Astrocyte (in vitro differentiated cells and primary cell): ENCODE data around the gene NDUFAB1. TPM values are rescaled to one million over a fixed set of nuclear protein-coding genes. Genes with fewer than 3 reads are reported as not detected.

Source experiments
- DNase-seq: peaks from one replicate; pipeline ENCODE4 v3.0.0-alpha.2; 2010; ENCODE audit warnings: low read depth
- FAIRE-seq: peaks from 2 replicates; lab custom pipeline; 2011; peaks lifted over from hg19 to GRCh38; lab: Jason Lieb, UNC
- H2AFZ ChIP-seq: 2 replicates; pipeline ENCODE4 v1.6.0; 2012; ENCODE audit warnings: low read depth, low read length, inconsistent platforms
- H3K27ac ChIP-seq: 2 replicates; pipeline ENCODE4 v1.5.1; 2011; ENCODE audit warnings: low read depth, low read length, inconsistent platforms
- H3K27me3 ChIP-seq: 2 replicates; pipeline ENCODE4 v1.6.0; 2011; ENCODE audit warnings: low read length, inconsistent platforms; ENCODE audit not compliant: insufficient read depth
- H3K36me3 ChIP-seq: 2 replicates; pipeline ENCODE4 v1.5.1; 2011; ENCODE audit warnings: low read length, inconsistent platforms; ENCODE audit not compliant: insufficient read depth
- H3K4me1 ChIP-seq: 2 replicates; pipeline ENCODE4 v1.5.1; 2011; ENCODE audit warnings: low read length, inconsistent platforms; ENCODE audit not compliant: insufficient read depth
- H3K4me2 ChIP-seq: 2 replicates; pipeline ENCODE4 v1.6.0; 2012; ENCODE audit warnings: low read length, inconsistent platforms
- H3K4me3 ChIP-seq: 2 replicates; pipeline ENCODE4 v1.5.1; 2011; ENCODE audit warnings: low read depth, mild to moderate bottlenecking, low read length, inconsistent platforms; ENCODE audit not compliant: insufficient read depth
- H3K79me2 ChIP-seq: 2 replicates; pipeline ENCODE4 v1.6.0; 2012; ENCODE audit warnings: mild to moderate bottlenecking, low read length, inconsistent platforms; ENCODE audit not compliant: insufficient read depth
- H3K9ac ChIP-seq: 2 replicates; pipeline ENCODE4 v1.6.0; 2012; ENCODE audit warnings: mild to moderate bottlenecking, low read length, inconsistent platforms
- H3K9me3 ChIP-seq: 2 replicates; pipeline ENCODE4 v1.5.1; 2012; ENCODE audit warnings: low read depth, mild to moderate bottlenecking, low read length, inconsistent platforms; ENCODE audit not compliant: insufficient read depth
- H4K20me1 ChIP-seq: 2 replicates; pipeline ENCODE4 v1.6.0; 2012; ENCODE audit warnings: low read length, inconsistent platforms; ENCODE audit not compliant: insufficient read depth
- H3K27ac Mint-ChIP-seq: one replicate; pipeline ENCODE4 v1.8.0; 2021; ENCODE audit warnings: mild to moderate bottlenecking, mixed read lengths; ENCODE audit not compliant: unreplicated experiment
- H3K27me3 Mint-ChIP-seq: one replicate; pipeline ENCODE4 v1.8.0; 2021; ENCODE audit warnings: low read depth, mixed read lengths; ENCODE audit not compliant: unreplicated experiment
- H3K36me3 Mint-ChIP-seq: one replicate; pipeline ENCODE4 v1.8.0; 2021; ENCODE audit warnings: low read depth, mixed read lengths; ENCODE audit not compliant: unreplicated experiment
- H3K4me1 Mint-ChIP-seq: one replicate; pipeline ENCODE4 v1.8.0; 2021; ENCODE audit warnings: low read depth, mixed read lengths; ENCODE audit not compliant: unreplicated experiment
- H3K4me3 Mint-ChIP-seq: one replicate; pipeline ENCODE4 v1.8.0; 2021; ENCODE audit warnings: mild to moderate bottlenecking, moderate library complexity, mixed read lengths; ENCODE audit not compliant: unreplicated experiment
- H3K9me3 Mint-ChIP-seq: one replicate; pipeline ENCODE4 v1.8.0; 2021; ENCODE audit warnings: mild to moderate bottlenecking, mixed read lengths; ENCODE audit not compliant: unreplicated experiment
- CTCF ChIP-seq: IDR thresholded peaks from 2 replicates; pipeline ENCODE4 v1.5.1; 2011; ENCODE audit warnings: low read depth, mild to moderate bottlenecking, inconsistent platforms, low read length, moderate library complexity; ENCODE audit not compliant: insufficient read depth
- EZH2 ChIP-seq: IDR thresholded peaks from 2 replicates; pipeline ENCODE4 v1.6.1; 2012; ENCODE audit warnings: mild to moderate bottlenecking, low read length, inconsistent platforms; ENCODE audit not compliant: insufficient read depth
- total RNA-seq: library from RNA; stranded (reverse); gene quantifications from 2 replicates; pipeline ENCODE4 v1.2.1, GENCODE V29; 2021

The NDUFAB1 gene
- total RNA-seq, 1 donor from 2014 or later: 92.5 TPM

DNA sequence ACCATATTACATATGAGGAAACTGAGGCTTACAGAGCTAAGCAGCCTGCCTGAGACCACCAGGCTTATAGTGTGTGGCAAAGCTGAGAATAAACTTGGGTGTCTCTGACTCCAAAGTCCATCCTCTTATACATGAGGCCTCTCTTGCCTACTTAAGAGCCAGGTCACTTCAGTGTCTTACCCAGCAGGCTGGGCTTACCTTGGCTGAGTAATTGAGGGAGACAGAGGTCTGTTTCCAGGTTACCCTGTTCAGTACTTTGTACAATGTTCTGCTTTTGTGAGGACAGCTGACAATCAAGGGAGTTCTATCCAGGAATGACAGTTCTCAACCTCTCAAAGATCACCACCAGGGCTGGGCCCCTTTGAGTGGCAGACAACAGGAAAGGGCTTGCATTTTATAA is 14.4 kb downstream of the NDUFAB1 start:
- no peak overlapping the region for H3K4me3 Mint-ChIP-seq
- no peak overlapping the region for H3K4me2 ChIP-seq
- H3K9me3 Mint-ChIP-seq: peaks cover 2% of the 10 kb centered on the region
- H3K27ac Mint-ChIP-seq: no peak overlapping the region
- H3K27me3 Mint-ChIP-seq: no peaks in the 10 kb centered on the region
- no peaks in the 10 kb centered on the region for H3K4me1 Mint-ChIP-seq
- H3K79me2 ChIP-seq: peaks cover 5% of the 10 kb centered on the region
- H3K36me3 Mint-ChIP-seq: peaks cover 9% of the 10 kb centered on the region
- no peak overlapping the region for H3K27ac ChIP-seq
- no peak overlapping the region for H2AFZ ChIP-seq
- no peak for TF ChIP-seq CTCF
- TF ChIP-seq EZH2: no peak
- no peaks in the 10 kb centered on the region for H3K4me1 ChIP-seq
- no peak for FAIRE-seq
- H3K27me3 ChIP-seq: no peaks in the 10 kb centered on the region
- no peak for DNase-seq
- H3K36me3 ChIP-seq: peaks cover 33% of the 10 kb centered on the region
- H3K4me3 ChIP-seq: no peak overlapping the region
- no peaks in the 10 kb centered on the region for H3K9me3 ChIP-seq
- no peaks in the 10 kb centered on the region for H4K20me1 ChIP-seq
- no peak overlapping the region for H3K9ac ChIP-seq

- Mint-ChIP-seq H3K36me3 (peaks cover 10% of the 10 kb centered on the region), H3K4me1 (no peaks in the 10 kb centered on the region), H3K27ac (no peak overlapping the region), H3K27me3 (no peaks in the 10 kb centered on the region), H3K9me3 (peaks cover 2% of the 10 kb centered on the region), H3K4me3 (no peak overlapping the region)
- H3K9me3 ChIP-seq: no peaks in the 10 kb centered on the region
- FAIRE-seq (no peak), DNase-seq (no peak)
- TF ChIP-seq CTCF (no peak), EZH2 (no peak)
- H4K20me1 ChIP-seq: peaks cover under 1% of the 10 kb centered on the region
- H3K27me3 ChIP-seq: no peaks in the 10 kb centered on the region
- no peak overlapping the region for H3K9ac ChIP-seq
- H3K4me2 ChIP-seq: no peak overlapping the region
- H3K27ac ChIP-seq: no peak overlapping the region
- H3K79me2 ChIP-seq: no peaks in the 10 kb centered on the region
- no peaks in the 10 kb centered on the region for H3K4me1 ChIP-seq
- no peak overlapping the region for H2AFZ ChIP-seq
- H3K36me3 ChIP-seq: peaks cover 31% of the 10 kb centered on the region
- no peak overlapping the region for H3K4me3 ChIP-seq
Observed at GRCh38 chr16:23580391-23580790, 15.7 kb downstream of the NDUFAB1 start.

DNA sequence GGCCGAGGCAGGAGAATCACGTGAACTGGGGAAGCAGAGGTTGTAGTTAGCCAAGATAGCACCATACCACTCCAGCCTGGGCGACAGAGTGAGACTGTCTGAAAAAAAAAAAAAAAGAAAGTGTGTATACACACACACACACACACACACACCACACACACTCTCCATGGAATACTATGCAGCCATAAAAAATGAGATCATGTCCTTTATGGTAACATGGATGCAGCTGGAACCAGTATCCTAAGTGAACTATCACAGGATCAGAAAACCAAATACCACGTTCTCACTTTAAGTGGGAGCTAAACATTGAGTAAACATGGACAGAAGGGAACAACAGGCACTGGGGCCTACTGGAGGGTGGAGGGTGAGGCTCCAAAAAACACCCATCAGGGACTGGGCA is 16.7 kb downstream of the NDUFAB1 start:
- TF ChIP-seq EZH2 (no peak), CTCF (no peak)
- FAIRE-seq (no peak), DNase-seq (no peak)
- H2AFZ ChIP-seq: no peak overlapping the region
- no peaks in the 10 kb centered on the region for H3K9me3 ChIP-seq
- no peaks in the 10 kb centered on the region for H3K79me2 ChIP-seq
- H3K36me3 Mint-ChIP-seq: peaks cover 13% of the 10 kb centered on the region
- H3K36me3 ChIP-seq: peaks cover 24% of the 10 kb centered on the region
- H3K4me1 Mint-ChIP-seq: no peaks in the 10 kb centered on the region
- H3K4me2 ChIP-seq: no peak overlapping the region
- H3K27me3 Mint-ChIP-seq: no peaks in the 10 kb centered on the region
- no peak overlapping the region for H3K27ac ChIP-seq
- no peak overlapping the region for H3K4me3 ChIP-seq
- no peaks in the 10 kb centered on the region for H3K27me3 ChIP-seq
- H3K4me3 Mint-ChIP-seq: no peak overlapping the region
- no peak overlapping the region for H3K9ac ChIP-seq
- H3K9me3 Mint-ChIP-seq: peaks cover 2% of the 10 kb centered on the region
- H4K20me1 ChIP-seq: peaks cover 6% of the 10 kb centered on the region
- no peak overlapping the region for H3K27ac Mint-ChIP-seq
- no peaks in the 10 kb centered on the region for H3K4me1 ChIP-seq
